Left ventricle myocardium inferior (tissue), 1 donor: ENCODE results near the gene MEA1. TPM values are rescaled to one million over a fixed set of nuclear protein-coding genes. Genes with fewer than 3 reads are reported as not detected.
"Not testable (repeated sequence)": the region's sequence is repeated elsewhere in the genome, so short reads cannot be mapped to it uniquely, and the experiment has no call there.

Experiments
- DNase-seq: peaks from one replicate; pipeline ENCODE4 v3.0.0-alpha.2; 2020
- H3K27ac ChIP-seq: fragments of 200-600 bp; replicated peaks from 2 replicates; pipeline ENCODE4 v1.8.0; 2021
- H3K27me3 ChIP-seq: fragments of 200-600 bp; 2 replicates; pipeline ENCODE4 v1.8.0; 2021; ENCODE audit warnings: low read depth
- H3K36me3 ChIP-seq: fragments of 200-600 bp; 2 replicates; pipeline ENCODE4 v1.8.0; 2021
- H3K4me1 ChIP-seq: fragments of 200-600 bp; 2 replicates; pipeline ENCODE4 v1.8.0; 2021
- H3K4me3 ChIP-seq: fragments of 200-600 bp; 2 replicates; pipeline ENCODE4 v1.8.0; 2021; ENCODE audit warnings: mild to moderate bottlenecking, moderate library complexity
- H3K9me3 ChIP-seq: fragments of 200-600 bp; replicated peaks from 2 replicates; pipeline ENCODE4 v1.8.0; 2021
- intact Hi-C: fragments of 100-400 bp; cut with micrococcal nuclease; formaldehyde crosslinking; loops from one replicate; pipeline ENCODE4 v1.11.0; 2022
- total RNA-seq: library from RNA; stranded (reverse); fragmentation: NEBNext Ultra II Directional; extraction: Animal tissue kit (Norgen Biotek cat#: 25700); gene quantifications from one replicate; pipeline ENCODE4 v1.2.1, GENCODE V29; 2021
- TF ChIP-seq, protein P1 (sequence below): fragments of 200-600 bp; IDR thresholded peaks from 2 replicates; pipeline ENCODE4 v1.8.0; 2021; ENCODE audit warnings: antibody characterized with exemption, mild to moderate bottlenecking, borderline replicate concordance
- donor health status: DM: no; HTN: yes; CAD: no; lungs with severe emphysema.

The MEA1 gene
- total RNA-seq, 1 donor from 2014 or later: 32.6 TPM

DNA sequence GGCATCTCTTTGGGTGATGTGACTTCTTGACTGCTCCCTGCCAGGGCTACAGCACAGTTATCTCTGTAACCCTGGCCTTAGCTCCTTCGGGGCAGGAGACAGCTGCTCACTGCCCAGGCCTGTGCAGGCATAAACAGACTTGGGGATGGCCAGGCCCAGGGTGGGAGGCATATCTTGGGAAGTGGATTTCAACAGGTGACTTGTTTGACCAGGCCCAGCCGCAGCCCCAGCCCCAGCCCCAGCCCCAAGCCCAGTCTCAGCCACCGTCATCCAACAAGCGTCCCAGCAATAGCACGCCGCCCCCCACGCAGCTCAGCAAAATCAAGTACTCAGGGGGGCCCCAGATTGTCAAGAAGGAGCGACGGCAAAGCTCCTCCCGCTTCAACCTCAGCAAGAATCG is 7.5 kb downstream of the MEA1 start:
- DNase-seq: no peak
- H3K4me1 ChIP-seq: peaks cover 6% of the 10 kb centered on the region
- TF ChIP-seq, protein P1, sequence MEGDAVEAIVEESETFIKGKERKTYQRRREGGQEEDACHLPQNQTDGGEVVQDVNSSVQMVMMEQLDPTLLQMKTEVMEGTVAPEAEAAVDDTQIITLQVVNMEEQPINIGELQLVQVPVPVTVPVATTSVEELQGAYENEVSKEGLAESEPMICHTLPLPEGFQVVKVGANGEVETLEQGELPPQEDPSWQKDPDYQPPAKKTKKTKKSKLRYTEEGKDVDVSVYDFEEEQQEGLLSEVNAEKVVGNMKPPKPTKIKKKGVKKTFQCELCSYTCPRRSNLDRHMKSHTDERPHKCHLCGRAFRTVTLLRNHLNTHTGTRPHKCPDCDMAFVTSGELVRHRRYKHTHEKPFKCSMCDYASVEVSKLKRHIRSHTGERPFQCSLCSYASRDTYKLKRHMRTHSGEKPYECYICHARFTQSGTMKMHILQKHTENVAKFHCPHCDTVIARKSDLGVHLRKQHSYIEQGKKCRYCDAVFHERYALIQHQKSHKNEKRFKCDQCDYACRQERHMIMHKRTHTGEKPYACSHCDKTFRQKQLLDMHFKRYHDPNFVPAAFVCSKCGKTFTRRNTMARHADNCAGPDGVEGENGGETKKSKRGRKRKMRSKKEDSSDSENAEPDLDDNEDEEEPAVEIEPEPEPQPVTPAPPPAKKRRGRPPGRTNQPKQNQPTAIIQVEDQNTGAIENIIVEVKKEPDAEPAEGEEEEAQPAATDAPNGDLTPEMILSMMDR: no peak
- H3K27me3 ChIP-seq: no peaks in the 10 kb centered on the region
- no peak overlapping the region for H3K27ac ChIP-seq
- no peaks in the 10 kb centered on the region for H3K9me3 ChIP-seq
- intact Hi-C loops: no loop called here
- no peak overlapping the region for H3K4me3 ChIP-seq
- peaks cover 63% of the 10 kb centered on the region for H3K36me3 ChIP-seq

DNA sequence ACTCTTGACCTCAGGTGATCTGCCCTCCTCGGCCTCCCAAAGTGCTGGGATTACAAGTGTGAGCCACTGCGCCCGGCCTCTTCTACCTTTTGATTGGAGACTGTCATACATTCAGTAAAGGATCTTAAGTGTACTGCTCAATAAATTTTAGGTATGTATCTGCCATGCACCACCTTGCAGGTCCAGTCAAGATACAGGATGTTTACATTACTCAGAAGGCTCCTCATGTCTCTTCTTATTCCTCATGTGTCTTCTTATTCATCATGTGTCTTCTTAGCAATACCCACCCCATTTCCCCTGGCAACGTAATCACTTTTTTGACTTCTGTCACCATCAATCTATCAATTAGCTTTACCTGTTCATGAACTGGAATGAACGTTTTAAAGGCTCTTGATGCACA is 7.9 kb downstream of the MEA1 start:
- Histone ChIP-seq H3K36me3 (peaks cover 61% of the 10 kb centered on the region), H3K27ac (no peak overlapping the region), H3K4me3 (no peak overlapping the region), H3K4me1 (peaks cover 6% of the 10 kb centered on the region), H3K27me3 (no peaks in the 10 kb centered on the region), H3K9me3 (no peaks in the 10 kb centered on the region)
- TF ChIP-seq, protein P1: no peak
- DNase-seq: no peak
- intact Hi-C loops: no loop called here

DNA sequence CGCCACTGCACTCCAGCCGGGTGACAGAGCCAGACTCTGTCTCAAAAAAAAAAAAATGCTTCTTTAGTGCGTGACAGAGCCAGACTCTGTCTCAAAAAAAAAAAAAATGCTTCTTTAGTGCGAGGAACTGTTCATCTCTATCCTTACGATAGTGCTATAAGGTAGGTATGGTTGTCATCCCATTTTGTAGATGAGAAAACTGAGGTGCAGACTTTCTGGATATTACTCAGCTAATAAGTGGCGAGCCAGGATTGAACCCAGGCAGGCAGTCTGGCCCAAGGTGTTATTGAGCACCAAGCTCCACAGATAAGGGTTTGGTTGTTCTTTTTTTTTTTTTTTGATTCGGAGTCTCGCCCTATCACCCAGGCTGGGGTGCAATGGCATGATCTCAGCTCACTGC is 11.9 kb downstream of the MEA1 start:
- H3K4me1 ChIP-seq: no peaks in the 10 kb centered on the region
- H3K4me3 ChIP-seq: no peak overlapping the region
- no peaks in the 10 kb centered on the region for H3K27me3 ChIP-seq
- peaks cover 25% of the 10 kb centered on the region for H3K36me3 ChIP-seq
- no peak overlapping the region for H3K27ac ChIP-seq
- no peaks in the 10 kb centered on the region for H3K9me3 ChIP-seq
- intact Hi-C loops: no loop called here
- no peak for DNase-seq
- TF ChIP-seq, protein P1: no peak

DNA sequence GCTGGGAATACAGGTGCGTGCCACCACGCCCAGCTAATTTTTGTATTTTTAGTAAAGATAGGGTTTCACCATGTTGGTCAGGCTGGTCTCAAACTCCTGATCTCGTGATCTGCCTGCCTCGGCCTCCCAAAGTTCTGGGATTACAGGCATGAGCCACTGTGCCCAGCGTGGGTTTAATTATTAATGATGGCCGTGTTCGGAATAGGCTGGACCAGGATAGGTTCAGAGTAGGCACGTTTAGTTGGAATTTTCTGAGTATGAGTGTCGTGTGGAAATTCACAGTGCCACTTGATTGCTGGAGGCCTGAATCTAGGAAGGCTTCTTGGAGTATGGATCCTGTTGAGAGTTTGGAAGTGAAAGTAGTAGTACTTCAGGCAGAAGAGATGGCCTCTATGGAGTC is 15.5 kb downstream of the MEA1 start:
- H3K4me1 ChIP-seq, H3K27ac ChIP-seq, H3K4me3 ChIP-seq, H3K9me3 ChIP-seq, H3K27me3 ChIP-seq, intact Hi-C loops, DNase-seq: not testable (repeated sequence)
- H3K36me3 ChIP-seq: peaks cover 11% of the 10 kb centered on the region

DNA sequence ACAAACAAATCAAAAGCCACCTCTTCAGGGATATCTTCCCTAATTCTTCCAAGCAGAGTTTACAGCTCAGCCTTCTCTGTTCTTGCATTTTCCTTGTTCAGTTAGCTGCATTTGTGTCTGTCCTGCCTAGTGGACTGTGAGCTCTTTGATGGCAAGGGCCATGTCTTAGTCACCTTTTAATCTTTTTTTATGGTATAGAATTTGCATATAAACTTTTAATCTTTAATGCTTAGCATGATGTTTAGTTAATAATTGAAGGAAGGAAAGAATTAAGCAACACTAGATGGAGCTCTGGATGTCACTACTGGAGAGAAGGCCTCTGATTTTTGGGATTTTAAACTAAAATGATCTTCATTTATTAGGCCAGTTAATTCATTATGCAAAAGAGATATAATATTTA is 17.2 kb downstream of the MEA1 start:
- H3K4me3 ChIP-seq: no peak overlapping the region
- H3K4me1 ChIP-seq: no peaks in the 10 kb centered on the region
- TF ChIP-seq, protein P1: no peak
- H3K27me3 ChIP-seq: no peaks in the 10 kb centered on the region
- no peak overlapping the region for H3K27ac ChIP-seq
- intact Hi-C loops: no loop called here
- peaks cover 7% of the 10 kb centered on the region for H3K36me3 ChIP-seq
- no peak for DNase-seq
- no peaks in the 10 kb centered on the region for H3K9me3 ChIP-seq

DNA sequence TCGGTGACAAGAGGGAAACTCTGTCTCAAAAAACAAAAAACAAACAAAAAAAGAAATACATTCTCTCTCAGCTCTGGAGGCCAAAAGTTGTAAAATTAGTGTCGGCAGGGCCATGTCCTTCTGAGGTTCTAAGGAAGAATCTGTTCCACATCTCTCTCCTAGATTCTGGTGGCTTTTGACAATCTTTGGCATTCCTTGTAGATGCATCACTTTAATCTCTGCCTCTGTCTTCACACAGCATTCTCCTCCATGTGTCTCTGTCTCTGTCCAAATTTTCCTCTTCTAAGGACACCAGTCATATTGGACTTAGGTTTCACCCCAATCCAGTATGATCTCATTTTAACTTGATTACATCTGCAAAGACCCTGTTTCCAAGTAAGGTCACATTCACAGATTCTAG is 20.3 kb downstream of the MEA1 start:
- H3K36me3 ChIP-seq: peaks cover 29% of the 10 kb centered on the region
- H3K4me3 ChIP-seq: no peak overlapping the region
- H3K27ac ChIP-seq: no peak overlapping the region
- H3K4me1 ChIP-seq: peaks cover 8% of the 10 kb centered on the region
- intact Hi-C loops: no loop called here
- no peaks in the 10 kb centered on the region for H3K9me3 ChIP-seq
- TF ChIP-seq, protein P1: no peak
- DNase-seq: no peak
- H3K27me3 ChIP-seq: no peaks in the 10 kb centered on the region
